ENCODE data around the gene GPR78.

The GPR78 gene

GRCh38 chr4:8560265-8561047, 19.7 kb upstream of the GPR78 start:
- H3K4me3 ChIP-seq (ENCODE audit: low read length): no peak overlapping the region
- no peak for TF ChIP-seq CTCF (IDR thresholded peaks at IDR 0.05; ENCODE audit: insufficient read depth, low read depth, low read length, missing control alignments)
- DNase-seq (ENCODE audit: low read depth): peak; percentile 27

- H3K4me3 ChIP-seq (ENCODE audit: low read length): no peak overlapping the region
- no peak for DNase-seq (ENCODE audit: low read depth)
- no peak for TF ChIP-seq CTCF (IDR thresholded peaks at IDR 0.05; ENCODE audit: insufficient read depth, low read depth, low read length, missing control alignments)
Observed at GRCh38 chr4:8564595-8564994, 15.6 kb upstream of the GPR78 start.

GRCh38 chr4:8568068-8568668, 12.0 kb upstream of the GPR78 start:
- no peak for TF ChIP-seq CTCF (IDR thresholded peaks at IDR 0.05; ENCODE audit: insufficient read depth, low read depth, low read length, missing control alignments)
- H3K4me3 ChIP-seq (ENCODE audit: low read length): no peak overlapping the region
- DNase-seq (ENCODE audit: low read depth): no peak

GRCh38 chr4:8570201-8570600, 10.0 kb upstream of the GPR78 start:
- H3K4me3 ChIP-seq (ENCODE audit: low read length): no peak overlapping the region
- DNase-seq (ENCODE audit: low read depth): no peak
- TF ChIP-seq CTCF (IDR thresholded peaks at IDR 0.05; ENCODE audit: insufficient read depth, low read depth, low read length, missing control alignments): no peak

GRCh38 chr4:8571702-8572685, 8.2 kb upstream of the GPR78 start:
- peak; percentile 9 for DNase-seq (ENCODE audit: low read depth)
- TF ChIP-seq CTCF (IDR thresholded peaks at IDR 0.05; ENCODE audit: insufficient read depth, low read depth, low read length, missing control alignments): no peak
- no peak overlapping the region for H3K4me3 ChIP-seq (ENCODE audit: low read length)

- TF ChIP-seq CTCF (IDR thresholded peaks at IDR 0.05; ENCODE audit: insufficient read depth, low read depth, low read length, missing control alignments): no peak
- H3K4me3 ChIP-seq (ENCODE audit: low read length): no peak overlapping the region
- no peak for DNase-seq (ENCODE audit: low read depth)
Observed at GRCh38 chr4:8573266-8573665, 6.9 kb upstream of the GPR78 start.
